ENCODE data around the gene TMEM167A. TPM values are rescaled to one million over a fixed set of nuclear protein-coding genes. Genes with fewer than 3 reads are reported as not detected.

Gene TMEM167A
- total and polyA plus RNA-seq, 2 of the 4 experiments (the other 2 are of a cell fraction) = 34.6 to 45.1 TPM

- in situ Hi-C loops (cut with MboI; ENCODE audit: low sequenced_read_pairs) = loop anchor here (25.0 kb wide), 1 partner anchor 463 kb away; no protein-coding TSS in a partner anchor
- peaks cover 4 to 23% of the 10 kb centered on the region in 2 experiments; a peak in 2 of 4 replicates for H3K79me1 ChIP-seq (ENCODE audit: low read depth in 1 of 2, low read length in 2 of 2)
- no peaks in the 10 kb centered on the region for H3K9me1 ChIP-seq (ENCODE audit: insufficient read depth, low read length)
- TF ChIP-seq ELK1 (IDR thresholded peaks at IDR 0.05; ENCODE audit: borderline replicate concordance, low read depth, low read length) (no peak), RFX5 (IDR thresholded peaks at IDR 0.05; ENCODE audit: low read depth, low read length) (no peak), MAFK (IDR thresholded peaks at IDR 0.05; ENCODE audit: low read depth, low read length) (no peak), POLR2A (IDR thresholded peaks at IDR 0.05; ENCODE audit: low read depth, low read length) (no peak), USF2 (IDR thresholded peaks at IDR 0.05; ENCODE audit: low read depth, low read length) (no peak), CTCF (conservative IDR thresholded peaks at IDR 0.05; ENCODE audit: low read depth, low read length) (no peak), FOS (IDR thresholded peaks at IDR 0.05; ENCODE audit: low read depth, low read length) (no peak), BHLHE40 (IDR thresholded peaks at IDR 0.05; ENCODE audit: low read depth, low read length) (no peak), MAZ (IDR thresholded peaks at IDR 0.05; ENCODE audit: borderline replicate concordance, low read depth, low read length) (no peak), SMC3 (IDR thresholded peaks at IDR 0.05; ENCODE audit: low read depth, low read length) (no peak), CEBPB (IDR thresholded peaks at IDR 0.05; ENCODE audit: low read depth, low read length) (no peak), MXI1 (IDR thresholded peaks at IDR 0.05; ENCODE audit: borderline replicate concordance, low read depth, low read length) (no peak), CHD1 (IDR thresholded peaks at IDR 0.05; ENCODE audit: low read depth, low read length) (no peak), RCOR1 (IDR thresholded peaks at IDR 0.05; ENCODE audit: insufficient replicate concordance, low read length) (no peak), RAD21 (IDR thresholded peaks at IDR 0.05; ENCODE audit: low read length) (no peak)
- no peak overlapping the region for H2BK120ac ChIP-seq (ENCODE audit: low read depth, low read length)
- H4K5ac ChIP-seq (ENCODE audit: low read depth, low read length) = no peak overlapping the region
- no peaks in the 10 kb centered on the region for H3K36me3 ChIP-seq (ENCODE audit: control insufficient read depth, insufficient read depth, low read length)
- H3K27ac ChIP-seq (ENCODE audit: insufficient read depth, low read length) = no peak overlapping the region
- no peak overlapping the region for H3K4ac ChIP-seq (ENCODE audit: low read depth, low read length)
- H3K9ac ChIP-seq (ENCODE audit: low read depth, low read length) = no peak overlapping the region
- H3K56ac ChIP-seq (ENCODE audit: extremely low read depth, insufficient read depth, low read length) = no peak overlapping the region
- BruUV-seq (replicated peaks) = no TSS peak
- H3K23ac ChIP-seq (ENCODE audit: low read depth, low read length) = 0 out of 2 replicates have a peak overlapping the region, but pooled peaks have one; percentile 63
- CTCF ChIA-PET = no interaction called here
- no peak overlapping the region for H3K18ac ChIP-seq (ENCODE audit: low read depth, low read length)
- H2AK9ac ChIP-seq (replicated peaks; ENCODE audit: low read depth, low read length, poor library complexity) = no peak overlapping the region
- intact Hi-C loops (cut with micrococcal nuclease) = no loop called here
- POLR2A ChIA-PET (ENCODE audit: unreplicated experiment) = no interaction called here
- DNase-seq (no peak), ATAC-seq (ENCODE audit: low read depth) (no peak)
- H2AK5ac ChIP-seq (ENCODE audit: low read depth, low read length) = no peak overlapping the region
- H4K20me1 ChIP-seq (ENCODE audit: insufficient read depth, low read length) = no peaks in the 10 kb centered on the region
- H2AFZ ChIP-seq (replicated peaks; ENCODE audit: low read length, poor library complexity) = no peak overlapping the region
- H3K4me3 ChIP-seq (ENCODE audit: insufficient read depth, low read depth, low read length) = no peak overlapping the region
- no peak overlapping the region for H2BK15ac ChIP-seq (ENCODE audit: low read depth, low read length)
- H3K27me3 ChIP-seq (ENCODE audit: control insufficient read depth, insufficient read depth, low read length) = no peaks in the 10 kb centered on the region
- H2BK20ac ChIP-seq (ENCODE audit: low read depth, low read length) = peak overlapping the region; percentile 55
- no peak overlapping the region for H4K8ac ChIP-seq (ENCODE audit: low read depth in 2 of 2, low read length in 2 of 2)
- H3K14ac ChIP-seq (replicated peaks; ENCODE audit: low read depth, low read length) = no peak overlapping the region
- dilution Hi-C loops (cut with HindIII; ENCODE audit: low sequenced_read_pairs, unreplicated experiment) = no loop called here
- H3K9me3 ChIP-seq (ENCODE audit: control insufficient read depth, insufficient read depth, low read length) = no peaks in the 10 kb centered on the region
- no peak overlapping the region for H3K4me2 ChIP-seq (ENCODE audit: low read depth, low read length)
- no peak overlapping the region for H2BK5ac ChIP-seq (ENCODE audit: low read depth, low read length, poor library complexity, severe bottlenecking)
- no peak overlapping the region for H4K91ac ChIP-seq (ENCODE audit: insufficient read depth, low read depth, low read length)
- peaks cover 9% of the 10 kb centered on the region for H3K4me1 ChIP-seq (ENCODE audit: control insufficient read depth, insufficient read depth, low read length)
Measured at GRCh38 chr5:83099001-83099400, 21.8 kb upstream of the TMEM167A start.

Data from IMR-90 (cell line).